Stimulated activated CD8-positive, alpha-beta memory T cell treated with anti-CD3 and anti-CD28 coated beads, Interleukin-7, amount 100 ng/mL, for 48 hours (primary cell): ENCODE results near the gene CLCN3.
"Not testable (repeated sequence)": the region's sequence is repeated elsewhere in the genome, so short reads cannot be mapped to it uniquely, and the experiment has no call there.

Experiments used
- DNase-seq, 2 donors: peaks; one replicate each; pipeline ENCODE4 v3.0.0-alpha.2; 2020; ENCODE audit warnings: low read depth in 1 of 2; ENCODE audit errors: extremely low read depth in 1 of 2

Gene CLCN3

GRCh38 chr4:169617306-169617705 lies 3.1 kb upstream of the CLCN3 start:
- no peak for DNase-seq

GRCh38 chr4:169618286-169618685 lies 2.1 kb upstream of the CLCN3 start:
- no peak for DNase-seq

DNA sequence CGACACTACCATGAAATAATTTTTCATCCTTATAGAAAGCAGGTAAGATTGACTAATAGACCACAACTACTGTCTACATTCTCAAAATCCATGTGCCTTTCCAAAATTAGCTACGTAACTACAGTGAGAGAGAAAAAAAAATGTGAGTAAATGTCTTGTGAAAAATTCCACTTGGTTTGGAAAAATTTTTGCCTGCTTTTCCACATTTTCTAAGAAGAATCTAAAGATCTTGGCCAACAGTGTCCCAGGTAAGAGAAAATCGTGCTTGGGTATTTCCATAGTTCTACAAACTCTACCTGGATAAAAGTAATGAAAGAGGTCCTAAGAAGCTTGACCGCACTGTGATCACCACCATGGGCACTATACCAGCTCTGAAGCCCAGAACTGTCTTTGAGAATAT lies 1.4 kb upstream of the CLCN3 start:
- no peak for DNase-seq

GRCh38 chr4:169619518-169619957 lies 840 bp upstream of the CLCN3 start:
- no peak for DNase-seq

GRCh38 chr4:169620880-169621248 lies 486 bp downstream of the CLCN3 start:
- DNase-seq = no peak

GRCh38 chr4:169621731-169622492 lies 1.5 kb downstream of the CLCN3 start:
- no peak for DNase-seq

GRCh38 chr4:169622566-169622965 lies 2.2 kb downstream of the CLCN3 start:
- no peak for DNase-seq

DNA sequence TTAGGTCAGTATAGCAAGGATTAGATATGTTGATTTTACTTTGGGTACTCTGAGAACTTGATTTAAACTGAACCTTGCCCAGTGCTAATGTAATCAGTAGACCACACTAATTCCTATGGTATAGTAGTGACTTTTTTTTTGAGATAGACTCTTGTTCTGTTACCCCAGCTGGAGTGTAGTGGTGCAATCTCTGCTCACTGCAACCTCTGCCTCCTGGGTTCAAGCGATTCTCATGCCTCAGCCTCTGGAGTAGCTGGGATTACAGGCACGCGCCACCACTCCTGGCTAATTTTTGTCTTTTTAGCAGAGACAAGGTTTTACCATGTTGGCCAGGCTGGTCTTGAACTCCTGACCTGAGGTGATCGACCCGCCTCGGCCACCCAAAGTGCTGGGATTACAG lies 3.6 kb downstream of the CLCN3 start:
- DNase-seq = not testable (repeated sequence)

- no peak for DNase-seq
These were observed 5.5 kb downstream of the CLCN3 start for GRCh38 chr4:169625886-169626285.

DNA sequence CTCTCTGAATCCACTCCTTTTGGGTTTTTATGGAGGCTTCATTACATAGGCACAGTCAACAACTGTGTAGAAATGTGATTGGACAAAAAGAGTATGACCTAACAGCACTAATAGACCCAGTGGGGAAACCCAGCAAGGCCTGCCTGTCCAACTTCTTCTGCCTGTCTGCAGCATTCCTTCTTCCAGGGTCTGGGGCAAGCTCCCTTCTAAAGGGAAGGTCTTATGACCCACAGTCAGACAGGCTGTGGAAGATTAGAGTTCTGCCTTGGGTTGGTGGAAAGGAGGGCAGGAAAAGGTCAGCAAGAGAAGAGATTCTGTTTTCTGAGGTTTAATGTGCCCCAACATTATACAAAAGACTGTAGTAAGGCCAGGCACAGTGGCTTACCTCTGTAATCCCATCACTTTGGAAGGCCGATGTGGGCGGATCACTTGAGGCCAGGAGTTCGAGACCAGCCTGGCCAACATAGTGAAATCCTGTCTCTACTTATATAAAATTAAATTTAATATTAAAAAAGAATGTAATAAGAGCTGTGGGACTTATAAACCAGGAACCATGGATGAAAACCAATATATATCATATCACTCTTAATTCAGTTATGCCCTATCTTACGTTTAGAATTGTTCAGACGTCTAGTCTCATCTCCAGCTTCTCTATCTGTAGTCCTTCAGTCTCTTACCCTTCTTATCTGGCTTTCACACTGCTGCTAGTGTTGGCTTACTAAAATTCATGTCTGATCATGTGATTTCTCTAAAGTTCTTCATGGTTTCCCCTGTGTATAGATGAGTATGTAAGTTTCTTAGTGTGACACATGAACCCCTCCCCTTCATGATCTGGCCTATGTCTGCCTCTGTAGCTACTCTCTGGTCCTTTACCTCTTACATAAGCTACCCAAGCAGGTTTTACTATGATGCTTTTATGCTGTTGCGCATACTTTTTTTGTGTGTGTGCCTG lies 6.2 kb downstream of the CLCN3 start:
- DNase-seq = no peak

DNA sequence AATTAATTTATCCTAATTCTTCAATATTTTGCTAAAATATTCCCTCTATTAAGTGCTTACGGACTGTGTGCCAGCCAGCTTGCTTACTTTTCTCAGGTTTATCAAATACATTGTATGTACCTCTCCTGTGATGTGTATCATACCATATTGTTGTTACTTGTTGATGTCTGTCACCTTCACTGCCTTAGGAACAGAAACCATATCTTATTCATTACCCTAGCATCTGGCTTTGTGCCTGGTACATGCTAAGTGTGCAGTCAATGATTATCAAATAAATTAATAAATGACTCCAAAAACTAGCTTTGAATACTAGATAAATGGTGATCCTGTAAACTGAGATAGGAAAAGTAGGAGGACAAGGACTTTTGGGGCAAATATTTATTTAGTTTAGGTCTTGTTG lies 6.9 kb downstream of the CLCN3 start:
- DNase-seq = no peak

DNA sequence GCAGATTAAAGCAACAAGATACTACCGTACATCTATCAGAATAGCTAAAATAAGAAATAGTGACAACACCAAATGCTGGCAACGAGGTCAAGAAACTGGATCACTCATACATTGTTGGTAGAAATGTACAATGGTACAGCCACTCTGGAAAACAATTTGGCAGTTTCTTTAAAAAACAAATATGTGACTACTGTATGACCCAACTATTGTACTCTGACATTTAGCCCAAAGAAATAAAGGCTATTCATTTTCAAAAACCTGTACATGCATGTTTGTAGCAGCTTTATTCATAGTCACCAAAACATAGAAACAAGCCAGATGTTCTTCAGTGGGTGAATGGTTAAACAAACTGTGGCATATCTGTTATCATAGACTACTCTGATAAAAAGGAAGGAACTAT lies 8.2 kb downstream of the CLCN3 start:
- DNase-seq = no peak

- DNase-seq = no peak
These were observed 9.7 kb downstream of the CLCN3 start for GRCh38 chr4:169630069-169630468.

DNA sequence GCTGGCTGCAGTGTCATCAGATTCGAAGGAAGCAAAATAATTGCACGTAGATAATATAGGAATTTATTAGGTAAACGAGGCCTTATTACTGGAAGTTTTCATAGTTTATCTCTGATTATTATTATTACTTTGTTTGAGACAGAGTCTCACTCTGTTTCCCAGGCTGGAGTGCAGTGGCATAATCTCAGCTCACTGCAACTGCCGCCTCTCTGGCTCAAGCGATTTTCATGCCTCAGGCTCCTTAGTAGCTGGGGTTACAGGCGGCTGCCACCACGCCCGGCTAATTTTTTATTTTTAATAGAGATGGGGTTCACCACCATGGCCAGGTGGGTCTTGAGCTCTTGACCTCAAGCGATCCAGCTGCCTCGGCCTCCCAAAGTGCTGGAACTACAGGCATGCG lies 12.5 kb downstream of the CLCN3 start:
- no peak for DNase-seq

- no peak for DNase-seq
These were observed 14.6 kb downstream of the CLCN3 start for GRCh38 chr4:169634975-169635374.

DNA sequence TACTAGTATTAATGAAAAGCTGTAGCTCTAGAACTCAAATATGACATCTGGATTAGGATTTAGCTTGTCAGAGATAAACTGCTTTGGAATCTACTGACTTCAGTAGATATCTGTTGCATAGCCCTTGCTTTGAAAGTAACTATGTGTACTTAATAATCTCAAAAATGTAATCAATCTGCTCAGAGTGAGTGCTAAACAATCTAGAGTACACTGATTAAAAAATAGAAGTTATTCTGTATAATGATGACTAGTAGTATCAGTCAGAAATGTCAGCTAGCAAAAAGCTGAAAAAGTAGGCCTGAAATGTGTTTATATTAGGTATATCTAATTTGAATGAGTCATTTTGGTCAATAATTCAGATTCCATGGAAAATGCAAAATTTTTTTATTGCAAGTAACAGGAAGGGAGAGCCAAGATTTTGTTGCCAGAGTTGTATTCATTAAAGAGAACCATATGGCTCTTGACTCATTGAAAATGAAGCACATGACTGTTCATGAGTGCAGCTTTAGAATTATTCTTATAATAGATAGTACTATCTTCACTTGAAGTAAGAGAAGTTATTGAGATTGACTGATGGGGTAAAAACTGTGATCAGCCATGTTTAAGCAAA lies 20.0 kb downstream of the CLCN3 start:
- no peak for DNase-seq

- DNase-seq = no peak
These were observed 24.4 kb downstream of the CLCN3 start for GRCh38 chr4:169644802-169645201.

- DNase-seq = no peak
These were observed 25.2 kb downstream of the CLCN3 start for GRCh38 chr4:169645627-169646026.

DNA sequence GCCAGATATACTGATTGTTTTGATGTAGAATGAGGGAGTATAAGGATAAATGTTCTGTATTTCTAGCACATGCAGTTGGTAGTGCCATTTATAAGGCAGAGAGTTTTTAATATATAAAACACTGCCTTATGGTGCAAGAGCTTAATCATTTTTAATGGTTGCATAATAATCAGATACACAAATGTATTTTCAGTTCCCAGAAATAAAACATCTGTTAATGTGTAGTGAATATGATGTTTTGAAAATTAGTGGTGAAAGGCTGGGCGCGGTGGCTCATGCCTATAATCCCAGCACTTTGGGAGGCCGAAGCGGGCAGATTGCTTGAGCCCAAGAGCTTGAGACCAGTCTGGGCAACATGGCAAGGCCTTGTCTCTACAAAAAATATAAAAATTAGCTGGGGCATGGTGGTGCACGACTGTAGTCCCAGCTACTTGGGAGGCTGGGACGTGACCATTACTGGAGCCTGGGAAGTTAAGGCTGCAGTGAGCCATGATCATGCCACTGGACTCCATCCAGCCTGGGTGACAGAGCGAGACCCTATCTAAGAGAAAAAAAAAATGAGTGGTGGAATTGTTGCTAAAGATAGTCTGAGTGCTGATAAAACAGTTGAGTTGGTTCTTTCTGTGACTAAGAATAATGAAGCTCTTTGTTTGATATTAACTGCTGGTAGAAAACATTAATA lies 29.3 kb downstream of the CLCN3 start:
- DNase-seq = no peak

DNA sequence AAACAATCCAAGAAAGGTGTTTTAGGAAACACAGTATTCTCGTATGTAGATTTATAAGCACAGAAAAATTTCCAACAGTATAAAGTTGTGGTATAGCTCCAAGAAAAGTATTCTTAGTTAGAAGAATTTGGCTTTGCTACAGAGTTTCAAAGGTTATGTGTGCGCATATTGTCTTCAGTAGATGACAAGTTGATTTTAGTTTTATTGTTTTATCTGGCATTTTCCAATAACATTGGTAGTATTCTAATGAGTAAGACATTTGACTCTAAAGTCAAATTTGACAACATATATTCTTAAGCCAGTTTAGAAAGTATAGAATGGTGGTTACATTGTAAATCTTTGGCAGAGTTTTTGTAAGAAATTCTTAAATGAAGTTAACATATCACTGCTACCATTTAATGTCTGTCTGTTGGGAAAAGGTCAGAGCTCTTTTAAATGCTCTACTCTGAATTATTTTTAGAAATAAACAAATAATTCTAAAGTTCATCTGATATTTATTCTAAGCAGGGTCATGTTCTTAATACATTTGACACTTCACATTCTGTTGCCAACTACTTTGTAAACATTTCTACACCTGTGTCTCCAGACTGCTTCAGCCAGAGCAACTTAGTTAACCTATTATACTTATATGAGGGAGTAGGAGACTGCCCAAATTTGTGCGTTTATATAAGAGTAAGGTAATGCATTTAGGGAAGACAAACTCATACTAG lies 30.0 kb downstream of the CLCN3 start:
- no peak for DNase-seq
